CD14-positive monocyte (primary cell): ENCODE data around the gene SZT2. TPM values are rescaled to one million over a fixed set of nuclear protein-coding genes. Genes with fewer than 3 reads are reported as not detected.

Experiments used
- DNase-seq, 3 donors: peaks; one replicate each; pipeline ENCODE4 v3.0.0-alpha.2; 2011 to 2022
- H2AFZ ChIP-seq: 2 replicates; pipeline ENCODE4 v1.6.0; 2012; ENCODE audit warnings: mild to moderate bottlenecking, low read depth, low read length, inconsistent platforms; ENCODE audit not compliant: insufficient read depth, poor library complexity, severe bottlenecking
- H3K27ac ChIP-seq, 2 donors: 1 replicate in 1 of 2; 2 replicates in 1 of 2; pipeline ENCODE4 v1.5.1; 2012 to 2013; ENCODE audit warnings: low read length in 2 of 2, control low read depth in 1 of 2, inconsistent platforms in 1 of 2, low read depth in 1 of 2, mild to moderate bottlenecking in 1 of 2
- H3K27me3 ChIP-seq, 2 donors: one replicate each; pipeline versions ENCODE4 v1.6.0 to v1.6.1; 2011 to 2013; ENCODE audit warnings: low read length in 2 of 2; ENCODE audit not compliant: control insufficient read depth in 2 of 2, insufficient read depth in 2 of 2
- H3K36me3 ChIP-seq, 2 donors: replicated peaks in 1 of 2; 1 replicate in 1 of 2; 2 replicates in 1 of 2; pipeline versions ENCODE4 v1.5.1 to v1.6.1; 2012 to 2013; ENCODE audit warnings: low read length in 2 of 2, control low read depth in 1 of 2, inconsistent platforms in 1 of 2, mild to moderate bottlenecking in 1 of 2; ENCODE audit not compliant: insufficient read depth in 2 of 2, control insufficient read depth in 1 of 2
- H3K4me1 ChIP-seq, 2 donors: 1 replicate in 1 of 2; 2 replicates in 1 of 2; pipeline versions ENCODE4 v1.5.1 to v1.6.1; 2012 to 2013; ENCODE audit warnings: low read length in 2 of 2, control low read depth in 1 of 2, inconsistent platforms in 1 of 2, mild to moderate bottlenecking in 1 of 2, moderate library complexity in 1 of 2; ENCODE audit not compliant: insufficient read depth in 2 of 2, control insufficient read depth in 1 of 2
- H3K4me2 ChIP-seq: replicated peaks from 2 replicates; pipeline ENCODE3; 2012; ENCODE audit warnings: low read length, moderate library complexity, mild to moderate bottlenecking; ENCODE audit not compliant: poor library complexity, severe bottlenecking; ENCODE audit errors: extremely low read depth
- H3K4me3 ChIP-seq, 3 experiments: fragments of 200-600 bp in 1 of 3; sonication (generic) in 1 of 3; replicated peaks in 1 of 3; 1 replicate in 2 of 3; 2 replicates in 1 of 3; pipeline ENCODE4 v1.5.1; 2011 to 2013; ENCODE audit warnings: low read length in 3 of 3, mild to moderate bottlenecking in 3 of 3, control low read depth in 2 of 3, low read depth in 2 of 3, inconsistent platforms in 1 of 3, moderate library complexity in 1 of 3
- H3K79me2 ChIP-seq: 2 replicates; pipeline ENCODE4 v1.6.0; 2012; ENCODE audit warnings: mild to moderate bottlenecking, control low read depth, inconsistent platforms, low read length, moderate library complexity; ENCODE audit not compliant: insufficient read depth
- H3K9ac ChIP-seq: 2 replicates; pipeline ENCODE4 v1.6.0; 2017; ENCODE audit warnings: low read length, mild to moderate bottlenecking; ENCODE audit not compliant: insufficient read depth, poor library complexity, severe bottlenecking
- H3K9me3 ChIP-seq, 2 donors: replicated peaks in 1 of 2; 1 replicate in 1 of 2; 2 replicates in 1 of 2; pipeline versions ENCODE4 v1.5.1 to v1.6.1; 2012 to 2013; ENCODE audit warnings: low read length in 2 of 2, control low read depth in 1 of 2; ENCODE audit not compliant: control insufficient read depth in 1 of 2, insufficient read depth in 1 of 2
- H4K20me1 ChIP-seq: 2 replicates; pipeline ENCODE4 v1.6.0; 2012; ENCODE audit warnings: mild to moderate bottlenecking, low read length, control low read depth, moderate library complexity; ENCODE audit not compliant: insufficient read depth
- H3K27ac Mint-ChIP-seq, 7 donors: one replicate each; pipeline ENCODE4 v1.8.0; 2020; ENCODE audit warnings: mild to moderate bottlenecking in 7 of 7, mixed read lengths in 7 of 7, moderate library complexity in 6 of 7, inconsistent platforms in 2 of 7
- H3K27me3 Mint-ChIP-seq, 3 donors: one replicate each; pipeline ENCODE4 v1.8.0; 2021 to 2022; ENCODE audit warnings: low read depth in 3 of 3, mild to moderate bottlenecking in 3 of 3, mixed read lengths in 3 of 3, moderate library complexity in 3 of 3, inconsistent platforms in 1 of 3
- H3K36me3 Mint-ChIP-seq, 2 donors: one replicate each; pipeline ENCODE4 v1.8.0; 2020; ENCODE audit warnings: mixed read lengths in 2 of 2, inconsistent platforms in 1 of 2, mild to moderate bottlenecking in 1 of 2
- H3K4me1 Mint-ChIP-seq: one replicate; pipeline ENCODE4 v1.8.0; 2020; ENCODE audit warnings: mild to moderate bottlenecking, mixed read lengths
- H3K4me3 Mint-ChIP-seq, 2 donors: one replicate each; pipeline ENCODE4 v1.8.0; 2020; ENCODE audit warnings: mild to moderate bottlenecking in 2 of 2, mixed read lengths in 2 of 2, moderate library complexity in 1 of 2
- H3K9me3 Mint-ChIP-seq, 7 donors: one replicate each; pipeline ENCODE4 v1.8.0; 2020 to 2022; ENCODE audit warnings: mixed read lengths in 7 of 7, mild to moderate bottlenecking in 6 of 7, moderate library complexity in 6 of 7, inconsistent platforms in 2 of 7
- CTCF ChIP-seq: fragments of 200-600 bp; IDR thresholded peaks from one replicate; pipeline ENCODE4 v1.8.0; 2022; ENCODE audit warnings: antibody characterized with exemption, mild to moderate bottlenecking
- WGBS: methylation state at CpG from one replicate; pipeline ENCODE4 v1.1.5; 2013; ENCODE audit warnings: missing lambda C conversion rate; ENCODE audit not compliant: insufficient coverage; 5-methylcytosine and 5-hydroxymethylcytosine counted together
- intact Hi-C, 2 donors: fragments of 100-400 bp; cut with micrococcal nuclease; formaldehyde crosslinking; loops; one replicate each; pipeline versions ENCODE4 v1.15.0 to v1.15.1; 2023
- polyA plus RNA-seq, 3 donors: library from polyadenylated mRNA; depleted of rRNA in 1 of 3; unstranded in 2 of 3; stranded (reverse) in 1 of 3; fragments of 300-500 nt in 2 of 3; fragments of >200 nt in 1 of 3; fragmentation: Illumina TruSeq in 2 of 3; gene quantifications; 1 replicate in 2 of 3; 2 replicates in 1 of 3; pipeline ENCODE4 v1.2.3, GENCODE V29; 2012 to 2021

SZT2 gene
- polyA plus RNA-seq, 3 donors: 2.4 to 29.9 (median 2.6) TPM

GRCh38 chr1:43477716-43478115 lies 88.0 kb downstream of the SZT2 start:
- H3K36me3 Mint-ChIP-seq: no peaks in the 10 kb centered on the region
- Histone ChIP-seq H2AFZ (no peak overlapping the region), H3K4me2 (no peak overlapping the region), H3K36me3 (no peaks in the 10 kb centered on the region), H3K4me1 (no peaks in the 10 kb centered on the region), H3K27me3 (no peaks in the 10 kb centered on the region), H3K9ac (no peak overlapping the region), H4K20me1 (no peaks in the 10 kb centered on the region), H3K4me3 (no peak overlapping the region), H3K9me3 (no peaks in the 10 kb centered on the region), H3K27ac (no peak overlapping the region), H3K79me2 (no peaks in the 10 kb centered on the region)
- intact Hi-C loops: no loop called here
- no peak for DNase-seq
- no peak overlapping the region for H3K27ac Mint-ChIP-seq
- 100% methylated on average over 1 of the region's 1 CpG for WGBS
- no peak for TF ChIP-seq CTCF
- peaks cover 0 to 3% (median 0%) of the 10 kb centered on the region in 7 donors for H3K9me3 Mint-ChIP-seq
- H3K27me3 Mint-ChIP-seq: peaks cover 1 to 7% (median 3%) of the 10 kb centered on the region in 3 donors
- peaks cover 9% of the 10 kb centered on the region for H3K4me1 Mint-ChIP-seq
- no peak overlapping the region for H3K4me3 Mint-ChIP-seq

GRCh38 chr1:43479414-43479813 lies 89.7 kb downstream of the SZT2 start:
- no peak overlapping the region for H3K4me2 ChIP-seq
- no peak for DNase-seq
- H3K27ac ChIP-seq: no peak overlapping the region
- intact Hi-C loops: no loop called here
- H4K20me1 ChIP-seq: no peaks in the 10 kb centered on the region
- no peak overlapping the region for H3K9ac ChIP-seq
- Mint-ChIP-seq H3K36me3 (no peaks in the 10 kb centered on the region), H3K27me3 (peaks cover 1 to 7% (median 3%) of the 10 kb centered on the region in 3 donors), H3K4me3 (no peak overlapping the region), H3K4me1 (peaks cover 10% of the 10 kb centered on the region), H3K27ac (no peak overlapping the region), H3K9me3 (peaks cover 0 to 8% (median 0%) of the 10 kb centered on the region in 7 donors)
- no peaks in the 10 kb centered on the region for H3K9me3 ChIP-seq
- WGBS: no CpG with 5 or more reads among the region's 3 CpGs
- no peaks in the 10 kb centered on the region for H3K79me2 ChIP-seq
- H3K27me3 ChIP-seq: no peaks in the 10 kb centered on the region
- no peak overlapping the region for H3K4me3 ChIP-seq
- no peaks in the 10 kb centered on the region for H3K36me3 ChIP-seq
- no peak for TF ChIP-seq CTCF
- H3K4me1 ChIP-seq: no peaks in the 10 kb centered on the region
- no peak overlapping the region for H2AFZ ChIP-seq
